ENCODE measurements around the gene TNN. TPM values are rescaled to one million over a fixed set of nuclear protein-coding genes. Genes with fewer than 3 reads are reported as not detected.

Gene TNN
- total and polyA plus RNA-seq, 10 of the 15 experiments (the other 5 are each of a cell fraction or from before 2014, with no cell fraction given): 0.05 to 0.17 (median 0.11) TPM

DNA sequence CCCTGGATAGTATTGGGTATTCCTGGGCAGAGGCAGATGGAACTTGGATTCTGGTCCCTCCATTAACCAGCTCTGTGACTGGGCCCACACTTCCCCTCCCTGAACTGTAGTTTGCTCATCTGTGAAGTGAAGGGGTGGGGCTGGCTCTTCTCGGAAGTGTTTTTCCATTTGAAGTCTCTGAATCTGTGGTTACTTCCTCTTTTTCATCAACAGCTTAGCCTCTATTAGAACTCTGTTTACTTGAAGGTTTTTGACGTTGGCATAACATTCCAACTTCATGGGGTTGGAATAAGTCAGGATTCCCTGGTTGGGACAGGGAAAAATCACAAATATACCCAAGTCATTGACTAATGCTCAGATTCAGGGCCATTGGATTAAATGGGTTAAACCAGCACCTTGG, 121.3 kb downstream of the TNN start (continued):
- TF ChIP-seq, protein P1, sequence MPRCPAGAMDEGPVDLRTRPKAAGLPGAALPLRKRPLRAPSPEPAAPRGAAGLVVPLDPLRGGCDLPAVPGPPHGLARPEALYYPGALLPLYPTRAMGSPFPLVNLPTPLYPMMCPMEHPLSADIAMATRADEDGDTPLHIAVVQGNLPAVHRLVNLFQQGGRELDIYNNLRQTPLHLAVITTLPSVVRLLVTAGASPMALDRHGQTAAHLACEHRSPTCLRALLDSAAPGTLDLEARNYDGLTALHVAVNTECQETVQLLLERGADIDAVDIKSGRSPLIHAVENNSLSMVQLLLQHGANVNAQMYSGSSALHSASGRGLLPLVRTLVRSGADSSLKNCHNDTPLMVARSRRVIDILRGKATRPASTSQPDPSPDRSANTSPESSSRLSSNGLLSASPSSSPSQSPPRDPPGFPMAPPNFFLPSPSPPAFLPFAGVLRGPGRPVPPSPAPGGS (IDR thresholded peaks at IDR 0.05; ENCODE audit: borderline replicate concordance, insufficient read depth, low read depth, low read length, poor library complexity, severe bottlenecking): no peak
- TF ChIP-seq NFYB (IDR thresholded peaks at IDR 0.05; ENCODE audit: insufficient read depth, low read depth, low read length) (no peak), MYC (IDR thresholded peaks at IDR 0.05; ENCODE audit: insufficient read depth, insufficient read length, insufficient replicate concordance, low read length, severe bottlenecking) (no peak), SIX5 (IDR thresholded peaks at IDR 0.05; ENCODE audit: low read depth, low read length, severe bottlenecking) (no peak), ASH2L (IDR thresholded peaks at IDR 0.05; ENCODE audit: borderline replicate concordance, low read depth) (no peak), SIN3A (IDR thresholded peaks at IDR 0.05; ENCODE audit: low read depth, low read length) (no peak), RFX5 (IDR thresholded peaks at IDR 0.05; ENCODE audit: low read depth, low read length) (no peak), RUNX3 (IDR thresholded peaks at IDR 0.05; ENCODE audit: low read length) (peak; percentile 79), POU2F2 (IDR thresholded peaks at IDR 0.05; ENCODE audit: borderline replicate concordance, low read depth, low read length) (no peak), IKZF1 (conservative IDR thresholded peaks at IDR 0.05) (peak; percentile 88), LARP7 (IDR thresholded peaks at IDR 0.05) (no peak), FOS (IDR thresholded peaks at IDR 0.05; ENCODE audit: borderline replicate concordance, extremely low read depth, insufficient read length) (no peak), CBFB (IDR thresholded peaks at IDR 0.05; ENCODE audit: low read depth) (0 out of 2 replicates have a peak, but pooled peaks have one; percentile 41), SRF (IDR thresholded peaks at IDR 0.05; ENCODE audit: low read depth in 2 of 2, low read length in 2 of 2) (no peak), ZSCAN29 (IDR thresholded peaks at IDR 0.05) (no peak), WRNIP1 (IDR thresholded peaks at IDR 0.05; ENCODE audit: borderline replicate concordance, low read depth, low read length) (no peak), EED (IDR thresholded peaks at IDR 0.05; ENCODE audit: low read depth) (peak; percentile 85)
- TF ChIP-seq, protein P2, sequence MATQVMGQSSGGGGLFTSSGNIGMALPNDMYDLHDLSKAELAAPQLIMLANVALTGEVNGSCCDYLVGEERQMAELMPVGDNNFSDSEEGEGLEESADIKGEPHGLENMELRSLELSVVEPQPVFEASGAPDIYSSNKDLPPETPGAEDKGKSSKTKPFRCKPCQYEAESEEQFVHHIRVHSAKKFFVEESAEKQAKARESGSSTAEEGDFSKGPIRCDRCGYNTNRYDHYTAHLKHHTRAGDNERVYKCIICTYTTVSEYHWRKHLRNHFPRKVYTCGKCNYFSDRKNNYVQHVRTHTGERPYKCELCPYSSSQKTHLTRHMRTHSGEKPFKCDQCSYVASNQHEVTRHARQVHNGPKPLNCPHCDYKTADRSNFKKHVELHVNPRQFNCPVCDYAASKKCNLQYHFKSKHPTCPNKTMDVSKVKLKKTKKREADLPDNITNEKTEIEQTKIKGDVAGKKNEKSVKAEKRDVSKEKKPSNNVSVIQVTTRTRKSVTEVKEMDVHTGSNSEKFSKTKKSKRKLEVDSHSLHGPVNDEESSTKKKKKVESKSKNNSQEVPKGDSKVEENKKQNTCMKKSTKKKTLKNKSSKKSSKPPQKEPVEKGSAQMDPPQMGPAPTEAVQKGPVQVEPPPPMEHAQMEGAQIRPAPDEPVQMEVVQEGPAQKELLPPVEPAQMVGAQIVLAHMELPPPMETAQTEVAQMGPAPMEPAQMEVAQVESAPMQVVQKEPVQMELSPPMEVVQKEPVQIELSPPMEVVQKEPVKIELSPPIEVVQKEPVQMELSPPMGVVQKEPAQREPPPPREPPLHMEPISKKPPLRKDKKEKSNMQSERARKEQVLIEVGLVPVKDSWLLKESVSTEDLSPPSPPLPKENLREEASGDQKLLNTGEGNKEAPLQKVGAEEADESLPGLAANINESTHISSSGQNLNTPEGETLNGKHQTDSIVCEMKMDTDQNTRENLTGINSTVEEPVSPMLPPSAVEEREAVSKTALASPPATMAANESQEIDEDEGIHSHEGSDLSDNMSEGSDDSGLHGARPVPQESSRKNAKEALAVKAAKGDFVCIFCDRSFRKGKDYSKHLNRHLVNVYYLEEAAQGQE (IDR thresholded peaks at IDR 0.05; ENCODE audit: low read depth, low read length): no peak
- TF ChIP-seq, protein P3, sequence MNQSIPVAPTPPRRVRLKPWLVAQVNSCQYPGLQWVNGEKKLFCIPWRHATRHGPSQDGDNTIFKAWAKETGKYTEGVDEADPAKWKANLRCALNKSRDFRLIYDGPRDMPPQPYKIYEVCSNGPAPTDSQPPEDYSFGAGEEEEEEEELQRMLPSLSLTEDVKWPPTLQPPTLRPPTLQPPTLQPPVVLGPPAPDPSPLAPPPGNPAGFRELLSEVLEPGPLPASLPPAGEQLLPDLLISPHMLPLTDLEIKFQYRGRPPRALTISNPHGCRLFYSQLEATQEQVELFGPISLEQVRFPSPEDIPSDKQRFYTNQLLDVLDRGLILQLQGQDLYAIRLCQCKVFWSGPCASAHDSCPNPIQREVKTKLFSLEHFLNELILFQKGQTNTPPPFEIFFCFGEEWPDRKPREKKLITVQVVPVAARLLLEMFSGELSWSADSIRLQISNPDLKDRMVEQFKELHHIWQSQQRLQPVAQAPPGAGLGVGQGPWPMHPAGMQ (IDR thresholded peaks at IDR 0.05; ENCODE audit: borderline replicate concordance): no peak
- TF ChIP-seq, protein P4, sequence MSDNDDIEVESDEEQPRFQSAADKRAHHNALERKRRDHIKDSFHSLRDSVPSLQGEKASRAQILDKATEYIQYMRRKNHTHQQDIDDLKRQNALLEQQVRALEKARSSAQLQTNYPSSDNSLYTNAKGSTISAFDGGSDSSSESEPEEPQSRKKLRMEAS (IDR thresholded peaks at IDR 0.05; ENCODE audit: low read depth, low read length): no peak
- TF ChIP-seq, protein P5, sequence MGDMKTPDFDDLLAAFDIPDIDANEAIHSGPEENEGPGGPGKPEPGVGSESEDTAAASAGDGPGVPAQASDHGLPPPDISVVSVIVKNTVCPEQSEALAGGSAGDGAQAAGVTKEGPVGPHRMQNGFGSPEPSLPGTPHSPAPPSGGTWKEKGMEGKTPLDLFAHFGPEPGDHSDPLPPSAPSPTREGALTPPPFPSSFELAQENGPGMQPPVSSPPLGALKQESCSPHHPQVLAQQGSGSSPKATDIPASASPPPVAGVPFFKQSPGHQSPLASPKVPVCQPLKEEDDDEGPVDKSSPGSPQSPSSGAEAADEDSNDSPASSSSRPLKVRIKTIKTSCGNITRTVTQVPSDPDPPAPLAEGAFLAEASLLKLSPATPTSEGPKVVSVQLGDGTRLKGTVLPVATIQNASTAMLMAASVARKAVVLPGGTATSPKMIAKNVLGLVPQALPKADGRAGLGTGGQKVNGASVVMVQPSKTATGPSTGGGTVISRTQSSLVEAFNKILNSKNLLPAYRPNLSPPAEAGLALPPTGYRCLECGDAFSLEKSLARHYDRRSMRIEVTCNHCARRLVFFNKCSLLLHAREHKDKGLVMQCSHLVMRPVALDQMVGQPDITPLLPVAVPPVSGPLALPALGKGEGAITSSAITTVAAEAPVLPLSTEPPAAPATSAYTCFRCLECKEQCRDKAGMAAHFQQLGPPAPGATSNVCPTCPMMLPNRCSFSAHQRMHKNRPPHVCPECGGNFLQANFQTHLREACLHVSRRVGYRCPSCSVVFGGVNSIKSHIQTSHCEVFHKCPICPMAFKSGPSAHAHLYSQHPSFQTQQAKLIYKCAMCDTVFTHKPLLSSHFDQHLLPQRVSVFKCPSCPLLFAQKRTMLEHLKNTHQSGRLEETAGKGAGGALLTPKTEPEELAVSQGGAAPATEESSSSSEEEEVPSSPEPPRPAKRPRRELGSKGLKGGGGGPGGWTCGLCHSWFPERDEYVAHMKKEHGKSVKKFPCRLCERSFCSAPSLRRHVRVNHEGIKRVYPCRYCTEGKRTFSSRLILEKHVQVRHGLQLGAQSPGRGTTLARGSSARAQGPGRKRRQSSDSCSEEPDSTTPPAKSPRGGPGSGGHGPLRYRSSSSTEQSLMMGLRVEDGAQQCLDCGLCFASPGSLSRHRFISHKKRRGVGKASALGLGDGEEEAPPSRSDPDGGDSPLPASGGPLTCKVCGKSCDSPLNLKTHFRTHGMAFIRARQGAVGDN (IDR thresholded peaks at IDR 0.05): no peak

All from GM12878 (cell line).